ENCODE results near the gene MMP11. TPM values are rescaled to one million over a fixed set of nuclear protein-coding genes. Genes with fewer than 3 reads are reported as not detected.

The MMP11 gene
- total and polyA plus RNA-seq, 2 of the 13 experiments (the other 11 are each of a cell fraction or from before 2014, with no cell fraction given), result 8.9 to 28.6 TPM

DNA sequence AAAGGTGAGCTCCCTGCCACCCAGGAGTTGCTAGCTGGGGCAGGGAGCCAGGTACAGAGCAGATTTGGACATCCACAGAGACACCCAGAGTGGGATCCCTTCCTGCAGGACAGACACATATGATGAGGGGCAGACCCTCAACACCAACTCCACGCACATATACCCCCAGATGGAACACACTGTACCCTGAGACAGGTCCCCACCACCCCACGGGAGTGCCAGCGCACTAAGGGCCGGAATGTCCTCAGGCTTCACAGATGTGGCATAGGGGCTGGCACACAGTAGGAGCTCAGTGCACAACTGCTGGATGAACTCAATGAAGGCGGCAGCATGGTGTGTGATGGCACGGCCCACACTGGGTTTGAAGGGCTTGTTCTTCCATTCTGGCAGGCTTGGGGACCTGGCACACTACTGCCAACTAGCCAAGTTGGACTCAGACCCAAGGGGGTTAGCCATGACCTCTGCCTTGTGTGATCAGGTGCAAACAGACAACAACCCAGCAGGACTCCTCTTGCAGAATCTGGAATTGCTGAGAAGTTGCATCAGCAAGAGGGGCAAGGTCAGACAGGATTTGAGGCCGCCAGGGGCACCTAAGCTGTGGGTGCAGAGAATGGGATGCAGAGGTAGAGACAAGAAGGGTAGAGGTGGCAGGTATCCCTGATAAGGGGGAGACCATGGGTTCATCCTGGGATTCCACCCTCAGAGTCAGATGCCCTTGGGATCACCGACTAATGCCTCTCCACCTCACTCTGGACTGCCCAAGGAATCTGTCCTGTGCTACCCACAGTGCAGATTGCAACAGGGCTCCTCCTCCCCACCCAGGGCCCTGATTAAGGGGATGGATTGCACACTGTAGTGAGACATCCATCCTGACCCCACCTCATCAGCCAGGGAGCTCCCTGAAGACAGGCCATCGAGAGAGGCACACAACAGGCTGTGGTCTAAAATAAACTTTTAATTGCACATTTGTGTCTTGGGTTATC lies 7.5 kb upstream of the MMP11 start (continued):
- TF ChIP-seq, protein P1, sequence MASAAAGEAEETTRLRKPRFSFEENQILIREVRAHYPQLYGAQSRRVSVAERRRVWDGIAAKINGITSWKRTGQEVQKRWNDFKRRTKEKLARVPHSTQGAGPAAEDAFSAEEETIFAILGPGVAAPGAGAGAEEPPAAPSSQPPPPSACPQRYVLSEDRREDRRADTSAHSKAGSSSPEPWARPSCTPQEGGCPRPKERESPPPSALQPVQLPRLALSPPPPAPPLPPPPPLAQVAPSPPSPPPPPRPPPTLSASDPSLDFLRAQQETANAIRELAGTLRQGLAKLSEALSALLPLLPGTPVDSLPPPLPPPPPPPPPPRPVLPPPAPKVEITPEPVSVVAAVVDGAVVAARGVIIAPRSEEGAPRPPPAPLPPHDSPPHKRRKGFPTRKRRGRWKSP (CRISPR knock-in tag; IDR thresholded peaks at IDR 0.05), result peak; percentile 64; the same call in 1 of the 2 replicates
- no peak for TF ChIP-seq ZNF205 (CRISPR knock-in tag; IDR thresholded peaks at IDR 0.05)
- 0 out of 2 replicates have a peak, but pooled peaks have one; percentile 35 for TF ChIP-seq KDM4B (CRISPR knock-in tag; IDR thresholded peaks at IDR 0.05)
- TF ChIP-seq, protein P2, sequence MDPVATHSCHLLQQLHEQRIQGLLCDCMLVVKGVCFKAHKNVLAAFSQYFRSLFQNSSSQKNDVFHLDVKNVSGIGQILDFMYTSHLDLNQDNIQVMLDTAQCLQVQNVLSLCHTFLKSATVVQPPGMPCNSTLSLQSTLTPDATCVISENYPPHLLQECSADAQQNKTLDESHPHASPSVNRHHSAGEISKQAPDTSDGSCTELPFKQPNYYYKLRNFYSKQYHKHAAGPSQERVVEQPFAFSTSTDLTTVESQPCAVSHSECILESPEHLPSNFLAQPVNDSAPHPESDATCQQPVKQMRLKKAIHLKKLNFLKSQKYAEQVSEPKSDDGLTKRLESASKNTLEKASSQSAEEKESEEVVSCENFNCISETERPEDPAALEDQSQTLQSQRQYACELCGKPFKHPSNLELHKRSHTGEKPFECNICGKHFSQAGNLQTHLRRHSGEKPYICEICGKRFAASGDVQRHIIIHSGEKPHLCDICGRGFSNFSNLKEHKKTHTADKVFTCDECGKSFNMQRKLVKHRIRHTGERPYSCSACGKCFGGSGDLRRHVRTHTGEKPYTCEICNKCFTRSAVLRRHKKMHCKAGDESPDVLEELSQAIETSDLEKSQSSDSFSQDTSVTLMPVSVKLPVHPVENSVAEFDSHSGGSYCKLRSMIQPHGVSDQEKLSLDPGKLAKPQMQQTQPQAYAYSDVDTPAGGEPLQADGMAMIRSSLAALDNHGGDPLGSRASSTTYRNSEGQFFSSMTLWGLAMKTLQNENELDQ (CRISPR knock-in tag; IDR thresholded peaks at IDR 0.05; ENCODE audit: borderline replicate concordance), result no peak
- TF ChIP-seq ZBED4 (CRISPR knock-in tag; IDR thresholded peaks at IDR 0.05; ENCODE audit: borderline replicate concordance), result no peak
- TF ChIP-seq IRF1 (CRISPR knock-in tag; IDR thresholded peaks at IDR 0.05; ENCODE audit: low read depth), result no peak
- peak; percentile 37; the same call in 1 of the 2 replicates for TF ChIP-seq FOXO1 (CRISPR knock-in tag; IDR thresholded peaks at IDR 0.05)
- no peak for TF ChIP-seq GABPA (IDR thresholded peaks at IDR 0.05; ENCODE audit: low read depth, low read length)
- no peak for TF ChIP-seq GABPA (CRISPR knock-in tag; IDR thresholded peaks at IDR 0.05; ENCODE audit: low read depth)
- no peak for TF ChIP-seq MAZ (IDR thresholded peaks at IDR 0.05; ENCODE audit: borderline replicate concordance, low read depth, low read length)
- TF ChIP-seq MAZ (CRISPR knock-in tag; IDR thresholded peaks at IDR 0.05; ENCODE audit: low read depth), result peak; percentile 82
- TF ChIP-seq, protein P3, sequence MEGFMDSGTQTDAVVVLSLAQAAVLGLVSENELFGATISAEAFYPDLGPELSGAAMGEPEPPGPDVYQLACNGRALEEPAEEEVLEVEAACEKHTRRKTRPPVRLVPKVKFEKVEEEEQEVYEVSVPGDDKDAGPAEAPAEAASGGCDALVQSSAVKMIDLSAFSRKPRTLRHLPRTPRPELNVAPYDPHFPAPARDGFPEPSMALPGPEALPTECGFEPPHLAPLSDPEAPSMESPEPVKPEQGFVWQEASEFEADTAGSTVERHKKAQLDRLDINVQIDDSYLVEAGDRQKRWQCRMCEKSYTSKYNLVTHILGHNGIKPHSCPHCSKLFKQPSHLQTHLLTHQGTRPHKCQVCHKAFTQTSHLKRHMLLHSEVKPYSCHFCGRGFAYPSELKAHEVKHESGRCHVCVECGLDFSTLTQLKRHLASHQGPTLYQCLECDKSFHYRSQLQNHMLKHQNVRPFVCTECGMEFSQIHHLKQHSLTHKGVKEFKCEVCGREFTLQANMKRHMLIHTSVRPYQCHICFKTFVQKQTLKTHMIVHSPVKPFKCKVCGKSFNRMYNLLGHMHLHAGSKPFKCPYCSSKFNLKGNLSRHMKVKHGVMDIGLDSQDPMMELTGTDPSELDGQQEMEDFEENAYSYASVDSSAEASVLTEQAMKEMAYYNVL (CRISPR knock-in tag; IDR thresholded peaks at IDR 0.05; ENCODE audit: borderline replicate concordance), result no peak
- no peak for TF ChIP-seq SOX6 (IDR thresholded peaks at IDR 0.05)
- peak; percentile 66 for TF ChIP-seq SOX6 (CRISPR knock-in tag; IDR thresholded peaks at IDR 0.05)
- TF ChIP-seq FOXK1 (CRISPR knock-in tag; IDR thresholded peaks at IDR 0.05; ENCODE audit: borderline replicate concordance, low read depth), result peak; percentile 82; the same call in 1 of the 2 replicates
- TF ChIP-seq KDM6A (CRISPR knock-in tag; IDR thresholded peaks at IDR 0.05; ENCODE audit: low read depth), result 0 out of 2 replicates have a peak, but pooled peaks have one; percentile 29
- no peak for TF ChIP-seq TP53 (CRISPR knock-in tag; conservative IDR thresholded peaks at IDR 0.05)
- TF ChIP-seq MXD1 (CRISPR knock-in tag; IDR thresholded peaks at IDR 0.05), result no peak
